HCT116 (cell line): Measurements from ENCODE around the gene CD34. TPM values are rescaled to one million over a fixed set of nuclear protein-coding genes. Genes with fewer than 3 reads are reported as not detected.

Experiments
- ATAC-seq: fragments of 200-7000 bp; cut with Tn5 transposase; 2 replicates; pipeline ENCODE4 v1.9.1; 2020; ENCODE audit warnings: mild to moderate bottlenecking, moderate library complexity
- BruUV-seq: library from RNA; stranded (reverse); fragments of 400-500 nt; replicated peaks from 2 replicates; lab custom pipeline; 2021; lab: Mats Ljungman, UMichigan
- CTCF ChIA-PET: fragments of 300-600 bp; sonication (Branson Sonifier 250); formaldehyde crosslinking; loops from one replicate; lab custom pipeline; 2021; ENCODE audit warnings: antibody characterized with exemption; lab: Charles Lee
- POLR2A ChIA-PET: fragments of 300-600, 350-600 bp; sonication (Branson Sonifier 250); formaldehyde crosslinking; loops from one replicate; lab custom pipeline; 2021; ENCODE audit warnings: antibody characterized with exemption; lab: Charles Lee
- RAD21 ChIA-PET, 2 experiments: fragments of 300-600 bp; sonication (Branson Sonifier 250); formaldehyde crosslinking; loops; one replicate each; lab custom pipeline; 2023; ENCODE audit warnings: low total read pairs in 2 of 2; ENCODE audit not compliant: uncharacterized antibody in 2 of 2, unreplicated experiment in 2 of 2, low non-redundant PET in 1 of 2; lab: Charles Lee
- DNase-seq: peaks from one replicate; pipeline ENCODE4 v3.0.0-alpha.2; 2010; ENCODE audit warnings: low read depth, low spot score
- H2AFZ ChIP-seq: fragments of 200-600 bp; shearing (Covaris generic), sonication (generic); 2 replicates; pipeline ENCODE4 v1.6.1; 2017; ENCODE audit warnings: low read depth, mixed run types, mixed read lengths, antibody characterized with exemption, low read length; ENCODE audit not compliant: poor library complexity, severe bottlenecking
- H3K27ac ChIP-seq: 2 replicates; pipeline ENCODE4 v1.5.1; 2012; ENCODE audit warnings: low read depth, low read length
- H3K27me3 ChIP-seq: fragments of 200-600 bp; sonication (generic); 2 replicates; pipeline ENCODE4 v1.6.1; 2016; ENCODE audit warnings: mixed run types, low read length, mixed read lengths; ENCODE audit not compliant: insufficient read depth
- H3K36me3 ChIP-seq, 2 experiments: fragments of 200-500 bp in 1 of 2; fragments of 200-600 bp in 1 of 2; sonication (Bioruptor generic) in 1 of 2; sonication (generic) in 1 of 2; 2 replicates each; pipeline versions ENCODE4 v1.5.1 to v1.6.1; 2014 to 2016; ENCODE audit warnings: low read length in 2 of 2, inconsistent platforms in 1 of 2, mixed read lengths in 1 of 2, mixed run types in 1 of 2; ENCODE audit not compliant: insufficient read depth in 2 of 2, control insufficient read depth in 1 of 2
- H3K4me1 ChIP-seq, 2 experiments: fragments of 200-600 bp in 1 of 2; sonication (generic) in 1 of 2; 2 replicates each; pipeline versions ENCODE4 v1.5.1 to v1.6.1; 2012 to 2017; ENCODE audit warnings: low read length in 2 of 2, inconsistent platforms in 1 of 2, mild to moderate bottlenecking in 1 of 2, mixed read lengths in 1 of 2, mixed run types in 1 of 2, moderate library complexity in 1 of 2; ENCODE audit not compliant: insufficient read depth in 2 of 2, control insufficient read depth in 1 of 2
- H3K4me2 ChIP-seq: fragments of 200-600 bp; sonication (generic); 2 replicates; pipeline ENCODE4 v1.6.1; 2017; ENCODE audit warnings: mixed run types, low read length, mixed read lengths
- H3K4me3 ChIP-seq, 2 experiments: fragments of 200-600 bp in 1 of 2; sonication (generic) in 1 of 2; replicated peaks in 1 of 2; 2 replicates each; pipeline ENCODE4 v1.5.1; 2011 to 2016; ENCODE audit warnings: low read length in 2 of 2, control low read depth in 1 of 2, low read depth in 1 of 2, mild to moderate bottlenecking in 1 of 2, mixed read lengths in 1 of 2, mixed run types in 1 of 2
- H3K79me2 ChIP-seq: fragments of 200-600 bp; sonication (generic); 2 replicates; pipeline ENCODE4 v1.6.1; 2017; ENCODE audit warnings: mild to moderate bottlenecking, mixed run types, low read length, moderate library complexity, mixed read lengths; ENCODE audit not compliant: insufficient read depth
- H3K9ac ChIP-seq: fragments of 200-600 bp; sonication (generic); 2 replicates; pipeline ENCODE4 v1.6.1; 2016; ENCODE audit warnings: low read length, mixed read lengths
- H3K9me2 ChIP-seq: fragments of 200-600 bp; sonication (generic), shearing (Covaris generic); 2 replicates; pipeline ENCODE4 v1.6.1; 2017; ENCODE audit warnings: mixed run types, mild to moderate bottlenecking, moderate library complexity; ENCODE audit not compliant: insufficient read depth
- H3K9me3 ChIP-seq, 2 experiments: fragments of 200-500 bp in 1 of 2; fragments of 200-600 bp in 1 of 2; sonication (Bioruptor generic) in 1 of 2; sonication (generic) in 1 of 2; 2 replicates each; pipeline ENCODE4 v1.6.1; 2014 to 2017; ENCODE audit warnings: low read length in 2 of 2, mixed read lengths in 2 of 2, inconsistent platforms in 1 of 2, low read depth in 1 of 2, mild to moderate bottlenecking in 1 of 2, mixed run types in 1 of 2, moderate library complexity in 1 of 2; ENCODE audit not compliant: control insufficient read depth in 1 of 2, insufficient read depth in 1 of 2
- H4K20me1 ChIP-seq: fragments of 200-600 bp; sonication (generic), shearing (Covaris generic); 2 replicates; pipeline ENCODE4 v1.6.1; 2017; ENCODE audit warnings: mixed run types, mild to moderate bottlenecking, moderate library complexity; ENCODE audit not compliant: insufficient read depth
- CBX3 ChIP-seq: IDR thresholded peaks from 2 replicates; pipeline ENCODE4 v1.6.1; 2012; ENCODE audit warnings: low read depth
- CEBPB ChIP-seq: IDR thresholded peaks from 2 replicates; pipeline ENCODE4 v1.6.1; 2012; ENCODE audit warnings: low read depth
- CTCF ChIP-seq, 3 experiments: fragments of 200-600 bp in 1 of 3; sonication (generic) in 1 of 3; IDR thresholded peaks in 2 of 3; conservative IDR thresholded peaks in 1 of 3; 2 replicates each; pipeline ENCODE4 v1.5.1; 2012 to 2017; ENCODE audit warnings: low read depth in 2 of 3, low read length in 2 of 3, antibody characterized with exemption in 1 of 3, borderline replicate concordance in 1 of 3, control low read depth in 1 of 3, mild to moderate bottlenecking in 1 of 3, mixed read lengths in 1 of 3, mixed run types in 1 of 3, moderate library complexity in 1 of 3; ENCODE audit not compliant: insufficient read depth in 1 of 3
- EGR1 ChIP-seq: IDR thresholded peaks from 2 replicates; pipeline ENCODE4 v1.6.1; 2012; ENCODE audit warnings: low read depth
- ELF1 ChIP-seq: IDR thresholded peaks from 2 replicates; pipeline ENCODE4 v1.6.1; 2012; ENCODE audit warnings: low read depth, borderline replicate concordance
- EZH2phosphoT487 ChIP-seq: fragments of 200-600 bp; IDR thresholded peaks from 2 replicates; pipeline ENCODE4 v1.6.1; 2018; ENCODE audit warnings: antibody characterized with exemption, borderline replicate concordance
- FOSL1 ChIP-seq: IDR thresholded peaks from 2 replicates; pipeline ENCODE4 v1.6.1; 2012; ENCODE audit warnings: low read depth
- MAX ChIP-seq: IDR thresholded peaks from 2 replicates; pipeline ENCODE4 v1.6.1; 2012
- POLR2A ChIP-seq: IDR thresholded peaks from 2 replicates; pipeline ENCODE4 v1.7.0; 2011; ENCODE audit warnings: borderline replicate concordance; ENCODE audit not compliant: insufficient read depth, insufficient read length; ENCODE audit errors: extremely low read depth
- POLR2AphosphoS5 ChIP-seq: IDR thresholded peaks from 2 replicates; pipeline ENCODE4 v1.6.1; 2011; ENCODE audit warnings: mild to moderate bottlenecking, low read depth, low read length, moderate library complexity
- TCF7L2 ChIP-seq: IDR thresholded peaks from 2 replicates; pipeline ENCODE4 v1.7.0; 2011; ENCODE audit warnings: borderline replicate concordance, inconsistent platforms; ENCODE audit not compliant: insufficient read depth, insufficient read length; ENCODE audit errors: extremely low read depth
- YY1 ChIP-seq: IDR thresholded peaks from 2 replicates; pipeline ENCODE4 v1.6.1; 2011; ENCODE audit warnings: low read length, low read depth, moderate library complexity, mild to moderate bottlenecking; ENCODE audit not compliant: insufficient replicate concordance; ENCODE audit errors: extremely low read depth
- ZBTB33 ChIP-seq: IDR thresholded peaks from 2 replicates; pipeline ENCODE4 v1.6.1; 2011; ENCODE audit warnings: mild to moderate bottlenecking, low read length, moderate library complexity; ENCODE audit not compliant: insufficient replicate concordance; ENCODE audit errors: extremely low read depth
- ZNF274 ChIP-seq: fragments of 200-500 bp; sonication (Bioruptor generic); IDR thresholded peaks from 2 replicates; pipeline ENCODE4 v1.6.1; 2014; ENCODE audit warnings: mild to moderate bottlenecking, low read depth, low read length, inconsistent platforms
- intact Hi-C: fragments of 100-400 bp; cut with micrococcal nuclease; formaldehyde crosslinking; loops from 2 replicates; pipeline ENCODE4 v1.10.0; 2022
- total RNA-seq: library from RNA; stranded (reverse); gene quantifications from one replicate; pipeline ENCODE4 v1.2.1, GENCODE V29; 2021; ENCODE audit not compliant: unreplicated experiment

Gene CD34
- total RNA-seq, 1 experiment from 2014 or later = 0.07 TPM

- no peak overlapping the region for H3K4me2 ChIP-seq
- H3K9me2 ChIP-seq = no peaks in the 10 kb centered on the region
- no peak for ATAC-seq
- H3K36me3 ChIP-seq = peaks cover 0 to 6% of the 10 kb centered on the region in 2 experiments; a peak in 1 of 4 replicates
- no TSS peak for BruUV-seq
- H4K20me1 ChIP-seq = no peaks in the 10 kb centered on the region
- no peak overlapping the region for H2AFZ ChIP-seq
- H3K27ac ChIP-seq = no peak overlapping the region
- H3K4me1 ChIP-seq = peaks cover 2 to 18% of the 10 kb centered on the region in 2 experiments; a peak in 2 of 4 replicates
- TF ChIP-seq FOSL1 (no peak), ELF1 (no peak), EGR1 (no peak), CEBPB (no peak), POLR2A (no peak), CTCF (IDR thresholded peaks at IDR 0.05 in 2 of 3, conservative IDR thresholded peaks at IDR 0.05 in 1 of 3; ENCODE audit: borderline replicate concordance in 1 of 3, insufficient read depth in 1 of 3, low read depth in 2 of 3, low read length in 2 of 3) (no peak), YY1 (no peak), TCF7L2 (no peak), POLR2AphosphoS5 (no peak), MAX (no peak), CBX3 (no peak), ZNF274 (no peak), ZBTB33 (no peak), EZH2phosphoT487 (no peak)
- no peak overlapping the region for H3K4me3 ChIP-seq
- no peak for DNase-seq
- intact Hi-C loops = no loop called here
- H3K9ac ChIP-seq = no peak overlapping the region
- peaks cover 15% of the 10 kb centered on the region; the same call in 1 of the 2 replicates for H3K79me2 ChIP-seq
- H3K27me3 ChIP-seq = no peaks in the 10 kb centered on the region
- RAD21 ChIA-PET = no interaction called here
- CTCF ChIA-PET = no interaction called here
- no peaks in the 10 kb centered on the region for H3K9me3 ChIP-seq
- POLR2A ChIA-PET = no interaction called here
Observed at GRCh38 chr1:207871117-207871649, 39.7 kb downstream of the CD34 start.
